Suprapubic skin (tissue), 4 donors: ENCODE data around the gene EYS. TPM values are rescaled to one million over a fixed set of nuclear protein-coding genes. Genes with fewer than 3 reads are reported as not detected.
"Not testable (repeated sequence)": the region's sequence is repeated elsewhere in the genome, so short reads cannot be mapped to it uniquely, and the experiment has no call there.

Experiments
- DNase-seq, 2 donors: peaks; one replicate each; pipeline ENCODE4 v3.0.0-alpha.2; 2019; ENCODE audit warnings: low spot score in 2 of 2
- H3K27ac ChIP-seq: fragments of 200-600 bp; sonication (generic); one replicate; pipeline ENCODE4 v1.5.1; 2019
- H3K27me3 ChIP-seq: fragments of 200-600 bp; sonication (generic); one replicate; pipeline ENCODE4 v1.5.1; 2019
- H3K36me3 ChIP-seq: fragments of 200-600 bp; sonication (generic); one replicate; pipeline ENCODE4 v1.5.1; 2019
- H3K4me1 ChIP-seq: fragments of 200-600 bp; sonication (generic); one replicate; pipeline ENCODE4 v1.5.1; 2019
- H3K4me3 ChIP-seq: fragments of 200-600 bp; sonication (generic); one replicate; pipeline ENCODE4 v1.5.1; 2019; ENCODE audit warnings: mild to moderate bottlenecking
- H3K9me3 ChIP-seq: fragments of 200-600 bp; sonication (generic); one replicate; pipeline ENCODE4 v1.5.1; 2019
- EP300 ChIP-seq: sonication (generic); formaldehyde crosslinking; IDR thresholded peaks from one replicate; pipeline ENCODE4 v1.6.1; 2017; ENCODE audit warnings: antibody characterized with exemption
- POLR2A ChIP-seq, 2 donors: fragments of 450-650 bp; IDR thresholded peaks; one replicate each; pipeline ENCODE4 v1.6.1; 2017; ENCODE audit warnings: antibody characterized with exemption in 2 of 2, mild to moderate bottlenecking in 2 of 2, moderate library complexity in 2 of 2
- POLR2AphosphoS5 ChIP-seq, 3 donors: sonication (generic); formaldehyde crosslinking; IDR thresholded peaks; one replicate each; pipeline ENCODE4 v1.6.1; 2017; ENCODE audit warnings: antibody characterized with exemption in 3 of 3
- WGBS: methylation state at CpG from one replicate; pipeline ENCODE4 v1.1.5; 2018; 5-methylcytosine and 5-hydroxymethylcytosine counted together
- total RNA-seq, 4 donors: library from RNA; depleted of rRNA; stranded (reverse); fragments of >200 nt; gene quantifications; one replicate each; pipeline ENCODE4 v1.1.0, GENCODE V29; 2016
- TF ChIP-seq, protein P1 (sequence below), 2 donors: fragments of 200-600 bp in 1 of 2; fragments of 450-650 bp in 1 of 2; sonication (generic) in 1 of 2; IDR thresholded peaks; one replicate each; pipeline ENCODE4 v1.5.1; 2016 to 2019; ENCODE audit warnings: antibody characterized with exemption in 2 of 2, mild to moderate bottlenecking in 1 of 2, moderate library complexity in 1 of 2

EYS gene
- total RNA-seq, 4 donors from 2014 or later = not detected

DNA sequence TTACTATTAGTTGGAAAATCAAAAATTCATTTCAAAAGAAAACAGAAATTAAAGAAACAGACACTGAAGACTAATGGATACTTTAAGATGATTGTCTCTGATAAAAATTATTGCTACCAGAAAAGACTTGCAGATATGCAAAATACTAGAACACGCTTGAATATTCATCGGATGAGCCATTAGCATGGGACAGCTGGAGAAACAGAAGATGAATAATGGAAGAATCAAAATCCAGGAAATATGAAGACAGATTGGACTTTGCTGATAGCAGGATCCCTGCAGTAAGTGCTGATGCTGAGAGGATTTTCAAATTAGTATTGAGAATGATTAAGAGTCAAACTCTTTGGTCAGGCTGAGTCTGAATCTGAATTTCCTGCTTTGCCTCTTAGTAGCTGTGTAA lies 169.4 kb downstream of the EYS start:
- Histone ChIP-seq H3K27me3 (no peaks in the 10 kb centered on the region), H3K27ac (no peak overlapping the region), H3K9me3 (no peaks in the 10 kb centered on the region), H3K4me1 (no peaks in the 10 kb centered on the region), H3K4me3 (no peak overlapping the region), H3K36me3 (no peaks in the 10 kb centered on the region)
- TF ChIP-seq POLR2AphosphoS5 (IDR thresholded peaks at IDR 0.05) (no peak), POLR2A (IDR thresholded peaks at IDR 0.05) (no peak), EP300 (no peak)
- TF ChIP-seq, protein P1, sequence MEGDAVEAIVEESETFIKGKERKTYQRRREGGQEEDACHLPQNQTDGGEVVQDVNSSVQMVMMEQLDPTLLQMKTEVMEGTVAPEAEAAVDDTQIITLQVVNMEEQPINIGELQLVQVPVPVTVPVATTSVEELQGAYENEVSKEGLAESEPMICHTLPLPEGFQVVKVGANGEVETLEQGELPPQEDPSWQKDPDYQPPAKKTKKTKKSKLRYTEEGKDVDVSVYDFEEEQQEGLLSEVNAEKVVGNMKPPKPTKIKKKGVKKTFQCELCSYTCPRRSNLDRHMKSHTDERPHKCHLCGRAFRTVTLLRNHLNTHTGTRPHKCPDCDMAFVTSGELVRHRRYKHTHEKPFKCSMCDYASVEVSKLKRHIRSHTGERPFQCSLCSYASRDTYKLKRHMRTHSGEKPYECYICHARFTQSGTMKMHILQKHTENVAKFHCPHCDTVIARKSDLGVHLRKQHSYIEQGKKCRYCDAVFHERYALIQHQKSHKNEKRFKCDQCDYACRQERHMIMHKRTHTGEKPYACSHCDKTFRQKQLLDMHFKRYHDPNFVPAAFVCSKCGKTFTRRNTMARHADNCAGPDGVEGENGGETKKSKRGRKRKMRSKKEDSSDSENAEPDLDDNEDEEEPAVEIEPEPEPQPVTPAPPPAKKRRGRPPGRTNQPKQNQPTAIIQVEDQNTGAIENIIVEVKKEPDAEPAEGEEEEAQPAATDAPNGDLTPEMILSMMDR (IDR thresholded peaks at IDR 0.05) = no peak
- no peak for DNase-seq
- WGBS = 91% methylated on average over 2 of the region's 2 CpGs

DNA sequence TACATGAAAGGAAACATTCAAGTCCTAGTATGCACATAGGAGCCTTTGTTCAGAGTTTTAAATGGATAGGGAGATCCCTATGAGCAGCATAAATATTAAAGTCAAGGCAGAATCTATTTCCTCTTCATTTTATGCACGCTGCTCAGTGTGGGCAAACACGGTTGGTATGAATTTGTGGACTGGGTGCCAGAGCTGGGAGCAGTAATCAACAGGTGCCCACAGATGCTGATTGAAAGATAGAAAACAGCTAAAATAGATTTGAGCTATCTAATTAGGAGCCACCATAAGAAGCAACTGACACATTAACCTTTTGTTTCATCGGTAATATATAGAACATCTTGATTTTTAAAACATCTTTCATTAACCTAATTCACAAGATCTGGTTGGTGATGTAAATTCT lies 175.5 kb downstream of the EYS start:
- Histone ChIP-seq H3K9me3 (no peaks in the 10 kb centered on the region), H3K4me3 (no peak overlapping the region), H3K27ac (no peak overlapping the region), H3K27me3 (no peaks in the 10 kb centered on the region), H3K4me1 (no peaks in the 10 kb centered on the region), H3K36me3 (no peaks in the 10 kb centered on the region)
- DNase-seq = no peak
- TF ChIP-seq POLR2A (IDR thresholded peaks at IDR 0.05) = no peak
- TF ChIP-seq, protein P1 (IDR thresholded peaks at IDR 0.05) = no peak
- TF ChIP-seq POLR2AphosphoS5 (IDR thresholded peaks at IDR 0.05) = no peak
- no peak for TF ChIP-seq EP300
- 85% methylated on average over 3 of the region's 3 CpGs for WGBS

DNA sequence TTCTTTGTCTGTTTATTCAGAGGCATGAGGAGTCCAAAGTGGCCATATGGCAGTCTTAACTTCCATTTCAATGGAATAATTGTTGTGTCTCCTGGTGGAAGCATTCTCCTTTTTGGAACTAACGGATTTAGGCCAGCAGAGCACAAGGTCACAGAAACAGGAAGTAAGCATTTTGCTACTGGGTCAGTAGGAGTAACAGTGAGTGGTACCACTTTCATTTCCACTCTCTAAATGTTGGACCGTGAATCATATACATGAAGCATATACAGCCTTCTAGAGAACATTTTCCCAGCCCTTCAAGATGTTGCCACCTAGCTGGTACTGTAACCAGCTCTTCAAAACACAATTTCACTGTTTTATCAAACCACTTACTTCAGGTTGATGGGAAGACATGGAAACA lies 182.8 kb downstream of the EYS start:
- DNase-seq = no peak
- 90% methylated on average over 2 of the region's 2 CpGs for WGBS
- no peaks in the 10 kb centered on the region for H3K9me3 ChIP-seq

DNA sequence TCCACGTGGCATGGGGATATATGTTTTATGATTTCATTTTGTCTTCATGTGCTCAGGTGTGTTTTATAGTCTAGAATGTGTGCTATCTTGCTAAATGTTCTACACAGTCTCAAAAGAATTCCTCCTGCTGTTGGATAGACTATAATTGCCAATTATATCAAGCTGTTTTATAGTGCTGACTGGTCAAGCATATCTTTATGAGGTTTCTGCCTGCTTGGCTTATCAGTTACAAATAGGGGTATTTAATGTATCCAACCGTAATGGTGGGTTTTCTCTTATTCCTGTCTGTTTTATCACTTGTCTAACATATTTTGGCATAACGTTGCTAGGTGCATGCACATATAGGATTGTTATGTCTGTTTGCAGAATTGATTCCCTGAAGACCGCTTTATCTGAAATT lies 201.3 kb downstream of the EYS start:
- Histone ChIP-seq H3K36me3 (no peaks in the 10 kb centered on the region), H3K4me1 (no peaks in the 10 kb centered on the region), H3K27ac (no peak overlapping the region), H3K4me3 (no peak overlapping the region), H3K27me3 (no peaks in the 10 kb centered on the region), H3K9me3 (no peaks in the 10 kb centered on the region)
- WGBS = 83% methylated on average over 4 of the region's 4 CpGs
- TF ChIP-seq POLR2AphosphoS5 (IDR thresholded peaks at IDR 0.05) (no peak), POLR2A (IDR thresholded peaks at IDR 0.05) (no peak), EP300 (no peak)
- TF ChIP-seq, protein P1 (IDR thresholded peaks at IDR 0.05) = no peak
- no peak for DNase-seq

More for the DNA sequence above, 182.8 kb downstream of the EYS start:
- H3K36me3 ChIP-seq = no peaks in the 10 kb centered on the region
- TF ChIP-seq POLR2AphosphoS5 (IDR thresholded peaks at IDR 0.05) = no peak
- TF ChIP-seq EP300 = no peak
- TF ChIP-seq, protein P1 (IDR thresholded peaks at IDR 0.05) = no peak
- TF ChIP-seq POLR2A (IDR thresholded peaks at IDR 0.05) = no peak
- H3K4me1 ChIP-seq = no peaks in the 10 kb centered on the region
- no peaks in the 10 kb centered on the region for H3K27me3 ChIP-seq
- no peak overlapping the region for H3K4me3 ChIP-seq
- H3K27ac ChIP-seq = no peak overlapping the region

DNA sequence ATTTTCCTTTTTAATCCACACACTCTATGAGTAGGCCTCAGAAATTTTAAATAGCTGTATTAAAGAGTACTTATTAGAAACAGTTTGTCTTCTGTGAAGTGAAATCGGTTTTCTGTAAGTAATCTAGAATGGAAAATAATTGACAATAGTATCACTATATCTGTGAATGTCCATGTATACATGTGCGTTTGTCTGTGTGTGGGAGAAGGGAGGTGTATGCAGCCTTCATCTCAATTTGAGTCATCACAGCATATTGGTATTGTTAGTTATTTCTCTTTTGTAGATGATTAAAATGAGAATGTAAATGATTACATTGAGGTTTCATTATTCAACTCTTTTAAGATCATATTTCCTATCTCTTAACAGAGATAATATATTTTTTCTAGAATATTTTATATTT lies 206.0 kb downstream of the EYS start:
- WGBS = 86% methylated on average over 2 of the region's 2 CpGs
- H3K27me3 ChIP-seq = no peaks in the 10 kb centered on the region
- no peak for DNase-seq
- no peak overlapping the region for H3K4me3 ChIP-seq
- no peak overlapping the region for H3K27ac ChIP-seq
- H3K9me3 ChIP-seq = no peaks in the 10 kb centered on the region
- TF ChIP-seq POLR2A (IDR thresholded peaks at IDR 0.05) (no peak), EP300 (no peak), POLR2AphosphoS5 (IDR thresholded peaks at IDR 0.05) (no peak)
- TF ChIP-seq, protein P1 (IDR thresholded peaks at IDR 0.05) = no peak
- H3K36me3 ChIP-seq = no peaks in the 10 kb centered on the region
- no peaks in the 10 kb centered on the region for H3K4me1 ChIP-seq

DNA sequence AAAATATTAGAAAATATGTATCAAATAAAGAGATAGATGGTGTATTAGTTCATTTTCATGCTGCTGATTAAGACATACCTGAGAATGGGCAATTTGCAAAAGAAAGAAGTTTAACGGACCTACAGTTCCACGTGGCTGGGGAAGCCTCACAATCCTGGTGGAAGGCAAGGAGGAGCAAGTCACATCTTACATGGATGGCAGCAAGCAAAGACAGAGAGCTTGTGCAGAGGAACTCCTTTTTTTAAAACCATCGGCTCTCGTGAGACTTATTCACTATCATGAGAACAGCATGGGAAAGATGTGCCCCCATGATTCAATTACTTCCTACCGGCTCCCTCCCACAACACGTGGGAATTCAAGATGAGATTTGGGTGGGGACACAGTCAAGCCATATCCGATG lies 223.4 kb downstream of the EYS start:
- not testable (repeated sequence) for H3K27ac ChIP-seq, H3K27me3 ChIP-seq, H3K4me1 ChIP-seq, H3K4me3 ChIP-seq, H3K36me3 ChIP-seq, DNase-seq, H3K9me3 ChIP-seq
- 81% methylated on average over 7 of the region's 7 CpGs for WGBS
